ENCODE results near the gene IREB2.
"Not testable (repeated sequence)": the region's sequence is repeated elsewhere in the genome, so short reads cannot be mapped to it uniquely, and the experiment has no call there.

Gene IREB2

DNA sequence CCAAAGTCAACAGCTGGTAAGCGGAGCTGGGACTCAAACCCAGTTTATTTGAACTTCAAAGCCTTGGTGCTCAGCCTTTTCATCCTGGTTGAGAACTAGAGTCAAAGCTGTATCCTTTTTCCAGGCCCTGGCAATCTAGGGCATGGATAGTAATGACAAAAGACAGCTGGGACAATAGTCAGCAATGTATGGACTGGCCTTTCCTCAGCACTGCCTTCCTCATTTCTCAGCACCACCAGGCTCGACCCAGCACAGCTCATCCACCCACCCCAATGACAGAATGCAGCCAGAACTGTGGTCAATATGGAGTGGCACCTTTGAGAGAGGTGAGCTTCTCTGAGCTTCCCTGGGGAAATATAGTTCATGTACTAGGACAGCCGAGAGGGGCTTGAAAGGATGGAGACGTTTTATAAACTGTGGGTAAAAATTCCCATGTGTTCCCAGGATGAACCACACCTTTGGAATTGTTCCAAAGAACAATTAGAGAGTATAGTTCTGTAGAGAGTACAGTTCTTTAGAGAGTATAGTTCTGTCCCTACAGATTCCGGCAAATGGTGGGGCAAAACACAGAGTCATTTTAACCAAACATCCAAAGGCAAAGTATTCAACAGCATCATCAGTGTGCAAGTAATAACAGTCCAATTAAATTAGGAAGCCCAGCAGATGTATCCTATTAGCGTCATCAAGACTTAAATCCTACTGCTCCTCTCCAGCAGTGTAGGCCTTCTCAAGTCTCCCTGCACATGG, 30.2 kb upstream of the IREB2 start:
- DNase-seq, result no peak

DNA sequence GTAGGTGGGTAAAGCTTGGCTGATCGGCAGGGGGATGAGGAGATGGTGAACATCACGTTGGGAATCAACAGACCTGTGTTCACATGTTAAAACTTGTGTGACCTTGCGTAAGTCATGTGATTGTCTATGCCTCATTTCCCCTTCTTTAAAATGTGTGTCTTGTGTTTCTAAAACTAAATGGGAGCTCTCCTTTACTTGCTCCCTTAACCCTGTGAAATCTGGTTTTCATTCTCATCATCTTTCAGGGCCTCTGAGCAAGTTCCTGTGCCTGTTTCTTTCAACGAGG, 29.7 kb upstream of the IREB2 start:
- DNase-seq, result no peak

DNA sequence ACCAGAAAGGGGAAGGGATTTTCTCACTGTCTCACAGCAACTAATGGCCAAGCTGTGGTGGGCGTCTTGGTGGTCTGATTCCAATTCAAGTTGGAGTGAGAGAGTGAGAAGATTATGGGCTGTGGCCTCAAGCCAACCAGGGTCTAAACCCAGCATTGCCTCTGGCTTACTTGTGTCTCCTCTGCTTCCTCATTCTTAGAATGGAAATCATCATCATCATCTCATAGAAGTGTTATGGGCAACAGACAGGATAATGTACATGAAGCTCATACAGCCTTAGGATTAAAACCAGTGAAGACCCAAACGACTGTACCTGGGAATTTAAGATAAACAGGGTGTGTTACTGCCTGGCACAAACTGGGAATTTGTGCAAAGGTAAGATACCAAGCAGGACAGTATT, 29.1 kb upstream of the IREB2 start:
- DNase-seq, result no peak

DNA sequence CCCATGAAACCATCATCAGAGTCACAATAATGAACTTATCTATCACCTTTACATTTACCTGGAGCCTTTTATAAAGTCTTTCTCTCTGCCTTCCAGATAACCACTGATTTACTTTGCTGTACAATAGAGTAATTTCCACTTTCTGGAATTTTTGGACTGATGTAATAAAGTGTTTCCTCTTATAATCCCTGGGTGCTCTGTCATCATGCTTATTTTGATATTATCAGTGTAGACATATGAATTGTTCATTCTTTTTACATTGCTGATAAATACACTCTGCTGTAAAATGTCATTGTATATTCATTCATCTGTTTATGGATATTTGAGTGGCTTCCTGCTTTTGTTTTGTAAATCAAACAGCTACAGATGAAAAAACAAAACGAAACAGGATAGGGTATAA, 27.0 kb upstream of the IREB2 start:
- DNase-seq, result no peak

DNA sequence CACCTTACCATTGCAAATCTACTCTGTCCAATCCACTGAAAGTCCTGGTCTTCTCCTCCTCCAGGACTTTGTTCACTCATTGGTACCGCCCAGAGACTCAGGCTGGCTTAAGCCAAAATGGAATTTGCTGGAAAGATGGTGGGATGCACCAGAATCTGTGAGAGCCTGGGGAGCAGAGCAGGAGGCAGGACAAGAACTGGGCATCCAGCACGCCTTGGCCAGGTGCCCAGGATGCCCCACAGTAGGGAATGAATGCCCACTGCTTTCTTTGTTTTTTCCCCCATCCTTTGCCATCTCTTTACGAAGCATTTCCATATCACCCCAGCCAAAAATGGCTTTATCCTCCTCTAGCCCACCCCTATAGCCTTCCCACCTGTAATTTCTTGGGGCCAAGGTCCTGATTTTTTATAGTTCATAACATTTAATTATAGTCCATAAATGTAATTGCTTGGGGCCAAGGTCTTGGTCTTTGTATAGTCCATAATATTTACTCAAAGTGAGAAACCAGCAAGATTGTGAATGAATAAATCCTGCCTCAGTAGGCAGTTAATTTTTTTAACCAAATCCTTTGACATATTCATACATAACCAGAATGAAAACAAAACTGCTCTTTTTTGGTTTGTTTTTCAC, 23.3 kb upstream of the IREB2 start:
- DNase-seq, result no peak

DNA sequence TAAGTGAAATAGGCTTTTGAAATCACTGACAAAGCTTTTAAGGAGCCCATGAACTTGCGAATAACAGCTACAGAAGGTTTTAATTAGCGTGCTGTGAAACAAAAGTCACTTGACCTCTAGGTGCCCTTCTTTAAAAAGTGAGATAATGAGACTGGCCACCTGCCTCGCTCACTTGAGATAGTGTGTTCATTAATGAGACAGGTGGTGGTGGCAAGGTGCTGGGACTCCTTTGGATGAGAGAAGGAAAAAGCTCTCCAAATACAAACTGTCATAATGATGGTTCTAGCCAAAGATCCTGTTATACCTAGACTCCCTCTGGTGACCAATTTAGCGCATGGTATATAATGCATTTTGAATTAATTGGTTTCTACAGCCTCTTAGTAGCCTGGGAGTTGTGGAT, 22.7 kb upstream of the IREB2 start:
- no peak for DNase-seq

DNA sequence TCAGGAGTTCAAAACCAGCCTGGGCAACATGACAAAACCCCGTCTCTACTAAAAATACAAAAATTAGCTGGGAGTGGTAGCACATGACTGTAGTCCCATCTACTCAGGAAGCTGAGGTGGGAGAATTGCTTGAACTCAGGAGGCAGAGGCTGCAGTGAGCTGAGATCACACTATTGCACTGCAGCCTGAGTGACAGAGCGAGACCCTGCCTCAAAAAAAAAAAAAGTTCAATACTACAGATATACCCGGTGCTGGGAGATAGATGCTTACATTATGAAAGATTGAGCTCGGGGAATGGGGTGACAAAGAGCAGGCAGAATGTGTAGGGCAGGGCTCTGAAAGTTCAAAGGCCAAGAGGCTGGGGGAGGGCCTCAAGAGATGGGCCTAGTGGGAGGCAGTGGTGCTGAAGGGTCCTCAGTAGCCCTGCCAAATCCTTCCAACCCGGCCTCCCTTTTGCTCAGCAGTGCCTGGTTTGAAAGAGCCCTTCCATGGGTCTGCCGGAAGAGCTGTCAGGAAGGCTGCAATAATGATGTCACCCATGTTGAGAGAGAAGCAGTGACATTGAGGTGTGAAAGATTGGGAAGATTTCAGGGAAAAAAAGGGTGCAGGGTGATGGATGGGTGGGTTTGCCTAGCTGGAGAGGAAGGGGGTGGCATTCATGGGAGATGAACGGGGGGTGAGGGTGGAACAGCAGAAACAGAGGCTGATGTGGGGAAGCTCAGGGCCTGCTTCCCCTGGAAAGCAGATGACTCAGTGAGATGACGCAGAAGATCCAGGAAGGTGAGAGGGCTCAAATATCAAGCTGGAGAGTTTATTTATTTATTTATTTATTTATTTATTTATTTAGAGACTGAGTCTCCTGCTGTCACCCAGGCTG, 20.0 kb upstream of the IREB2 start:
- DNase-seq, result no peak

DNA sequence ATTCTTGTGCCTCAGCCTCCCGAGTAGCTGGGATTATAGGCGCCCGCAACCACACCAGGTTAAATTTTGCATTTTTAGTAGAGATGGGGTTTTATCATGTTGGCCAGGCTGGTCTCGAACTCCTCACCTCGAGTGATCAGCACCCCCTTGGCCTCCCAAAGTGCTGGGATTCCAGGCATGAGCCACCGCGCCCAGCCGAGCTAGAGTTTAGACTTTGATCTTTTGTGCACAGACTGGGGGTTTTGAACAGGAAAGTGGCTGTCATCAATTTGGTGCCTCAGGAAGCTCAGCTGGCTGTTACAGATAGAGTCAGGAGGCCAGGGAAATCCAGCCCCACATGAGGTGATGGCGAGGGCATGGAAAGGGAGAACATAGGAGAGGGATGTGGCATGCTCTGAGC, 19.3 kb upstream of the IREB2 start:
- no peak for DNase-seq

DNA sequence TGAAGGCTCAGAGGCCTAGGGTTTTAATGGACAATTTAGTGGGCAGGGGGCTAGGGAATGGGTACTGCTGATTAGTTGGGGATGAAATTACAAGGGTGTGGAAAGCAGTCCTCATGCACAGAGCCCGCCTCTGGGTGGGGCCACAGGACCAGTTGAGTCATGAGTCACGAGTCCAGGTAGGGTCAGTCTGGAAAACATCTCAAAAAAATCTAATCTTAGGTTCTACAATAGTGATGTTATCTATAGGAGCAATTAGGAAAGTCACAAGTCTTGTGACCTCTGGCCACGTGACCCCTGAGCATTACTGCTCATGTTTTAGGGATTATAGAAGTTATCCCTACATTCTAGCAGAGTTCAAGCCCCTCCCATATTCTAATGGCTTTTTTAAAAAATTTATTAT, 18.6 kb upstream of the IREB2 start:
- no peak for DNase-seq

DNA sequence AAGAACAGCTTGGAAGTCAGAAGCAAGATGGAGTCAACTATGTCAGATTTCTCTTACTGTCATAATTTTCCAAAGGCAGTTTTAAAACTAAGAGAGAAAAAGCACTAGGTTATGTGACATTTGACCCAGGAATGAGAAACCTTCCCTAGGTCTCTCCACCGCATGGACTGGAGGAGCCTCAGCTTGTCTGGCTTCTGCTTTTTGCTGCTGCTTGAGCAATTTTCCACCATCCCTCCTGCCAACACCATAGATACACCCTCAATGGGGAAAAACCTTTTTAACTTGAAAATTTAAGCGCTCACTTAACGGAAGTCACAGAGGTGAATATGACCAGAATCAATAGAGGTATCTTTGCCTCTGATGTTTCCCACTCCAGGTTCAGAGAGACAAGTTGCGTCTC, 17.8 kb upstream of the IREB2 start:
- no peak for DNase-seq

DNA sequence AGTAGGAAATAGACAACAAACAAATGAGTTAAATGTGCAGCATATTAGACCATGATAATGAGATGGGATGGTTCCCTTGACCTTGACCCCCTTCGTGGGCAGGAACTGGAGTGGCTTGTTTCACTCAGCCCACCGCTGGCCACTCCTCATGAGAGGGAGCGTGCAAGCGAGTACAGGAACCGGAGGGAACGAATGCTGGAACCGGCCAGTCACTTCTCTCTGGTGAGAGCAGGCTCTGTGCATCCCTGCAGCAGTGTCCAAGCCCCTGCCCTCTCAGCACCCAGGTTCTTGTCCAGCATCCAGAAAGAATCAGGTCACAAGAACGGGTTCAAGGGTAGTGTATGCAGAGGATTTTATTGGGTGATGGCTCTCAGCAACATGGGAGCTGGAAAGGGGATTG, 17.2 kb upstream of the IREB2 start:
- no peak for DNase-seq

DNA sequence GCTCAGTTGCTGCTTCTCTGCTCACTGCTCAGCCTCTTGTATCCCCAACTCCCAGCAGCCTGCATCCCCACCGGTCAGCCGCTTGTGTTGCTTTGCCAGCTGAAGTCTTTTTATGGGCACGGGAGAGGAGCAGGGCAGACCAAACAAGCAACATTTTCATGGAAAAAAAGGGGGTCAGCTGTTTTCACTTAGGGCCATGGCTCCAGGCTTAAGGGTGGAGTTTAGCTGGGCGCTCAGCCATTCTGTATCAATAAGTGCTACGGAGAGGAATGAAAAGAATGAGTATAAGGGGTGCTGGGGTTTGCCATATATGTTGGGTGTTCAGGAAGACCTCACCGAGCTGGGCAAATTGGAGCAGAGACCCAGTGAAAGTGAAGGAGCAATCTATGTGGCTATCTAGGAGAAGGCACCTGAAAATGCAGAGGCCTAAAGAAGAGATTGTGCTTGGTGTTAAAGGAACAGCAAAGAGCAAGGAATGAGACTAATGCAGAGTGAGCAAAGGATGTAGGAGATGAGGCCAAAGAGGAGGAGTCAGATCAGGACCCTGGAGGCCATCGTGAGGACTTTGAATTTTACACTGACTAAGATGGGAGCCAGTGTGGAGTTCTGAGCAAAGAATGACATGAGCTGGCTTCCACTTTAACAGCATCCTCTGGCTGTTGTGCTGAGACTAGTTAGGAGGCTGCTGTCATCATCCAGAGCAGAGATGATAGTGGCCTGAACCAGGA, 16.6 kb upstream of the IREB2 start:
- DNase-seq, result no peak

DNA sequence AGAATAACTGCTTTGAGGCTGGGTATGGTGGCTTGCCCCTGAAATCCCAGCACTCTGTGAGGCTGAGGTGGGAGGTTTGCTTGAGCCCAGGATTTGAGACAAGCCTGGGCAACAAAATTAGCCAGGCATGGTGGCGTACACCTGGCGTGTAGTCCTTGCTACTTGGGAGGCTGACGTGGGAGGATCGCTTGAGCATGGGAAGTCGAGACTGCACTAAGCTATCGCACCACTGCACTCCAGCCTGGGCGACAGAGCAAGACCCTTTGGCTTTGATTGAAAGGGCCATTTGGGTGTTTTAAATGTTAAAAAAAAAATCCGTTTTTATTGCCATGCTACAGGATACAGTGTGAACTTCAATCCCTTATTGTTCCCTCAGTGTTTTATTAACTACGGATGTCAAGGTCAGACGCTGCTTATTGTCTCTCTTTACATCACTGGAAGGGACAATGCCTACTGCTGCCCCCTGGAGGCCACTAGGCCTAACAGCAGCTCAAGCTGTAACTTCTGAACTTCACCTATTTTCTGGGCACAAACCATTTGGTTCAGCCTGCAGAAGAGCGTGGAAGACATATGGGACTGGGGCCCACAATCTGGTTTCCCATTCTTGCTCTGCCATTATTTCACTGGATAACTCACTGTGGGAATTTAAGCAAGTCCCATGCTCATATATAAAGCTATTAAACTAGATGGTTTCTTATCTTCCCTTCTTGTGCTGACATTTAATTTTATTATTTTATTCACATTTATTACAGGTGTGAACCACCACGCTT, 15.3 kb upstream of the IREB2 start:
- DNase-seq, result peak; percentile 20 to 42 (median 34)

DNA sequence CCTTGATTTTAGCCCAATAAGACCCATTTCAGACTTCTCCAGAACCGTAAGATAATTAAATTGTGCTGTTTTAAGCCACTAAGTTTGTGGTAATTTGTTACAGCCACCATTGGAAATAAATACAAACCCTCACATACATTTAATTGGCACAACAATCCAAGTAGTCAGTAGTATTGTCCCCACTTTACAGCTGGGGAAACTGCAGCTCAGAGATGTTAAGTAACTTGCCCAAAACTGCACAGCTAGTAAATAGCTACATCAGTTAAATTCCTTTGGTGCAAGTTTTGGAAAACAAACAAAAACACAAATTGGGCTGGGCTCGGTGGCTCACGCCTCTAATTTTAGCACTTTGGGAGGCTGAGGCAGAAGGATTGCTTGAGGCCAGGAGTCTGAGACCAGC, 13.3 kb upstream of the IREB2 start:
- DNase-seq, result no peak

DNA sequence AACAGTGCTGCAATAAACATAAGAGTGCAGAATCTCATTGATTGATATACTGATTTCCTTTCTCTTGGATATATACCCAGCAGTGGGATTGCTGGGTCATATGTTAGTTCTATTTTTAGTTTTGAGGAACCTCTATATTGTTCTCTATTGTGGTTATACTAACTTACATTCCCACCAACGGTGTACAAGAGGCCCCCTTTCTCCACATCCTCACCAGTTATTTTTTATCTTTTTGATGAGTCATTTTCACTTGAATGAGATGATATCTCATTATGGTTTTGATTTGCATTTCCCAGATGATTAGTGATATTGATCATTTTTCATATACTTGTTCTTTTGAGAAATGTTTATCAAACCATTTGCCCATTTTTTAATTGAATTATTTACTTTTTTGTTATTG, 12.4 kb upstream of the IREB2 start:
- no peak for DNase-seq

DNA sequence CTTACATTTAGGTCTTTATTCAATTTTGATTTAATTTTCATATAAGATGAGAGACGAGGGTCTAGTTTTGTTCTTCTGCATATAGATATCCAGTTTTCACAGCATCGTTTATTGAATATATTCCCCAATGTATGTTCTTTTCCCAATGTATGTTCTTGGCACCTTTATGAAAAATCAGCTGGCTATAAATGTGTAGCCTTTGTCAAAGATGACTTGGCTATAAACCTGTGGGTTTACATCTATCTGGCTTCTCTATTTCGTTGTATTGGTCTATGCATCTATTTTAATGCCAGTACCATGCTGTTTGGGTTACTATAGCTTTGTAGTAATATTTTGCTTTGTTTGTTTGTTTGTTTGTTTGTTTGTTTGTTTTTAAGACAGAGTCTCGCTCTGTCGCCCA, 11.7 kb upstream of the IREB2 start:
- no peak for DNase-seq

DNA sequence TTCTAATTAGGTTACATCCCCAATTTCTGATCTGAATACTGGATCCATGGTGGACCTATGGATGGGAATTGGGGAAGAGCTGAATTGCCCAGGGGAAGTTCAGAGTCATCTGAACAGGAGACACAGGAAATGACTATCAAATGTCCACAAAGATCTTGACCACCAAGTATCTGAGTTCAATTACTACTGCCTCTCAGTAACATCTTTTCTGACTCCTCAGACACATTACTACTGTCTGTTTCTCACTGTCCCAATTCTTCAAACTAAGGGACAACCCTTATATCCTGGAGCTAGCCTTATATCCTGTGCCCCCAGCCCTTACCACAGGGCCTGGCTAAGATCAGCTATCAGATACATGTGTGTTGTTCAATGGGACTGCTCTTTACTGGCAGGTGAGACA, 10.1 kb upstream of the IREB2 start:
- DNase-seq, result no peak

DNA sequence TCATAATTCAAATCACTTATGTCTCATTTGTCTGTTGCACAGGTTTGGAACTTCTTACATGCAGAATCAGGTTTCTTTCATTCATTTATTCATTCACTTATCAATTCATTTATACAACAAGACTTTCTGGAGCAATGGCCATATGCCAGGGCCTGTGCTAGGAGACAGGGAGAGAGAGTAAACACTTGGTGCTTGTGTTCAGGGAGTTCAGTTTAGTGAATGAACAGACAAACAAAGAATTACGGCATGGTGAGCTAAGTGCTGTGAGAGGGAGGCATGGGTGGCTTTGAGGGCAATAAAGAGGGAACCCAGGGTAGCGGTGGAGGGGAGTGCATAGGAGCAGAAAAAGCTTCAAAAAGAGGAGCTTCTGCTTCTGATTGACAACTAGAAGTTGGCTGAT, 8.5 kb upstream of the IREB2 start:
- no peak for DNase-seq

DNA sequence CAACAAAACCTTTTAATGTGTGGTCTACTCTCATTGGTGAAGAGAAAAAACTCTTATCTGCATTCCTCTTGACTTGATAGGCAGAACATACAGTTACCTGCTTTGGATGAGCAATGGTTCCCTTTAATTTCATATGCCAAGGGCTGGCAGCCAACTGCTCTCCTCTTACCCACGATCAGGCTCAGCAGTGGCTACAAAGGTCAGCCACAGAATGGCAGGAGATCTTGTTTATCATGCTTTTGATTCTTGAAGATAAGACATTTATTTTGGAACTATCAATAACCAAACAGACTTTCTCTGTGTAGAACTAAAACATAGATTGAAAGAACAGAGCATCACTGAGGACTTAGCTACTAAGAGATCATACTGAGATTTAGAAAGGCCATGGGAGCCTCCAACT, 6.1 kb upstream of the IREB2 start:
- DNase-seq, result no peak

DNA sequence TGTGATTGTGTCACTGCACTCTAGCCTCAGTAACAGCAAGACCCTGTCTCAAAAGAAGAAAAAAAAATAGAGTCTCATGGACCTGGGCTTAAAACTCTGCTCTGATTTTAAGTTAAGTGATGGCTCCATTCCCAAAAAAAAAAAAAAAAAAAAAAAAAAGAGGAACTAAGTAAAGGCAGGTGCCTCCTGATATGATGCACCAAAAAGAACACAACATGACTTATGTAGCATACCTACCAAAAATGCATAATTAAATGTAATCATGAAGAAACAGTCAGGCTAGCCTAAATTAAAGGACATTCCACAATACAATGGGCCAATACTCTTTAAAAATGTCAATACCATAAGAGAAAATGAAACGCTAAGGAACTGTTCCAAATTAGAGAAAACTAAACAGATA, 5.4 kb upstream of the IREB2 start:
- DNase-seq, result no peak

DNA sequence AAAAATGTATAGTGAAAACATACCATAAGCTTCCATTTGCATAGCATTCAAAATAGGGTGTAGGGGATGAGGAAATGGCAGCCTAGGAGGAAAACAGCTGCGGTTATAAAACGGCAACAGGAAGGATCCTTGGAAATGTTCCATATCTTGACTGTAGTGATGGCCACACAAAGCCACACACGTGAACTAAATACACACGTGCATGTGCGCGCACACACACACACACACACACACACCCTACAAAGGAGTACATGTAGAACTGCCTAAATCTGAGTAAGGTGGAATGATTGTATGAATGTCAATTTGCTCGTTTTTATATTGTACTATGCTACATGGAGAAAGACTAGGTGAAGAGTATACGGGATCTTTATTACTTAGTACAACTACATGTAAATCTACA, 3.9 kb upstream of the IREB2 start:
- no peak for DNase-seq

DNA sequence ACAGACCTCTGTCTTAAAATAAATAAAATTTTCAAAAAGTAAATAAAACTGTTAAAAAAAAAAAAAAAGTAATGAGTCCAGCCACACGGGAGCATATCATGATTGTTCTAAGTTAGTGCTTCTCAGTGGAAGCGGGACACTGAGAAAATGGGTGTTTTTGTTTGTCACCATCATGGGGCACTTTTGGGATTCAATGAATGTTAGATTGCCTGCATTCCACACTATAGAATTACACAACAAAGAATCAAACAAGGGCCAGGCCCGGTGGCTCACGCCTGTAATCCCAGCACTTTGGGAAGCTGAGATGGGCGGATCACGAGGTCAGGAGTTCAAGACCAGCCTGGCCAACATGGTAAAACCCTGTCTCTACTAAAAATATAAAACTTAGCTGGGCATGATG, 3.3 kb upstream of the IREB2 start:
- not testable (repeated sequence) for DNase-seq

Data from activated CD4-positive, CD25-positive, alpha-beta regulatory T cell (primary cell).